NCI-H2227 treated with DMSO at 0.1 percent for 48 hours (cell line): ENCODE data around the gene SYTL1.

Experiments used
- DNase-seq: peaks from one replicate; lab custom pipeline; 2025; lab: John Stamatoyannopoulos, UW

The SYTL1 gene

DNA sequence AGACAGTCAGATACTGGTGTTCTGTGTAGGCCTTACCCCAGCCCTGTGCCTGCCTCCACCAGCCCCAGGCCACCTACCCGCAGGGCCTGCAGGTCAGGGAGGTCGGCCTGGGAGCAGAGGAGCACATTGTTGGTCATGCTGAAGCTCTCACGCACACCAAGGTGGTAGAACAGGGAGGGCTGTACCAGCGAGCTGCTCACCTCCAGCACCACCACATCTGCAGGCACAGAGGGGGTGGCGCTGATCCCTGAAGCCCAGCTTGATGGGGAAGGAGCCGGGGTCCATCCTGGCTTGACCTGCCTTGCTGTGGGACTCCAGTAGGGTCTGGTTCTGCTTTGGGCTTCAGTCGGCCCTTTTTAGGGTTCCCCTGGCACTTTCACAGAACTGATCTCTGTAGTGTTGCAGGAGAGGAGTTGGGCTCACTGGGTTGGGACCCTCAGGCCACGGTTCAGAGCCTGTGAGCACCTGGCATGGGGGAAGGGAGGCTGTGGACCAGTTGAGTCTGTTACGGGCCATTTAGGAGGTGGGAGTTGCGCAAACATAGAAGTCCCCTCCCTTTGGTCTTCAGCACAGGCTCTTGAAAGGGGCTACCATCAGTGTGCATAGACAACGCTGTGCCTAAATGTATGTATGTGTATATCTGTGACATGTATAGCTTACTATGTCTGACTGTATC is 23.0 kb downstream of the SYTL1 start:
- no peak for DNase-seq

DNA sequence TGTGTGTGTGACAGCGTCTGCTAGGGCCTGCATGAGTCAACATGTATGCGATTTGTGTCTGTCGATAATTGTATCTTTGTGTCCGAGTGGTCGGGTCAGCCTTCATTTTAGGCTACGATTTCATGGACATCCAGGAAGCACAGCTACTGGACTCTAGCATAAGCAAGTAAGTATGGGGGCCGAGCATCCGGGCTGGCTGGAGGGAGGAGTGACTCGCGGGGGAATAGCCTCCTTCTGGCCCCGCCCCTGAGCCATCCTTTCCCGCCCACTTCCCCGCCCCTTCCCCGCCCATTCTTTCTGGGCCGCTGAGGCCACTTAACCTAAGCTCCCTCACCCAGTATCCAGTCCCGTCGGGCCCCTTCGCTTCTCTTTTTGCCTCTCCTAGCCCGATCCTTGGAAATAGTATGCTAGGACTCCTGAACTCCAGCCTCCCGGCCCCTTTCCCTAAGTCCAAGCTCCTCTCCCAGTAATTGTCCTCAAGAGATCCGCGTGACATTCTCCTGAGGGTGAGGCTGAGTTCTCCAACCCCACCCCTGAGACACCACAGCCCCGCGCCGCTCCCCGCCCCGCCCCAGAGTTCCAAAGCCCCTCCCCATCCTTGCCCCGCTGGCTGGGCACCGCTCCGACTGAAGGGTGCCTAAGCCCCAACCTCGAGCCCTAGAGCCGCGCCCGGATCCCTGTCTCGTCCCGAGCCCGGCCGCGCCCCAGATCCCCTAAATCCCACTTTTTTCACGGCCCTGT is 23.7 kb downstream of the SYTL1 start:
- peak; percentile 91 for DNase-seq

- peak; percentile 90 for DNase-seq
Measured at GRCh38 chr1:27366113-27366410, 24.2 kb downstream of the SYTL1 start.

- peak; percentile 69 for DNase-seq
Measured at GRCh38 chr1:27366411-27367159, 24.8 kb downstream of the SYTL1 start, which contains the start of gene MAP3K6. TSS of gene MAP3K6 (minus strand) at chr1:27366961. CDS start at chr1:27366597, 364 bp downstream.

DNA sequence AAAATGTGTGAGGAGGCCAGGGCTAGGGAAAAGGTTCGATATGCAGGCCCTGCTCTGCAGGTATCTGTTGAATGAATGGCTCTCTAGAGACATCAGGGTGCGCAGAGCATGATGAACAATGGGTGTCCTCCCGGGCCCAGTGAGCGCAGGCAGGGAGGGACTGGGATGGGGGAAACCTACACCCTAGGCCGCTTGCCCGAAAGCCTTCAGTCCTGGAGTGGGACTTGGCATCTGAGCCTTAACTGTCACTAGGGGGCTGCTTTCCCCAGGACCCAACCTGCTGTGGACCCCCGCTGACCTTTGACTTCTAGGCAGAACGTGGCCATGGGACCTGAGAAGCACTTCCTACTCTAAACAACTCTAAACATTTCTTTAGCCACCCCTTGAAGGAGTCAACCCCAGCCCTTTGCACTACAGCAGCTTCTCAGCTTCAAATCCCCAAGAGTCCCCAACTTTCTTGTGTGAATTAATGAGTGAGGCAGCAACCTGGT is 25.4 kb downstream of the SYTL1 start:
- DNase-seq = no peak

- no peak for DNase-seq
Measured at GRCh38 chr1:27368869-27369582, 27.2 kb downstream of the SYTL1 start.

- DNase-seq = no peak
Measured at GRCh38 chr1:27372022-27372807, 30.4 kb downstream of the SYTL1 start.

GRCh38 chr1:27372808-27373690 is 31.2 kb downstream of the SYTL1 start:
- no peak for DNase-seq

- DNase-seq = no peak
Measured at GRCh38 chr1:27374362-27375086, 32.7 kb downstream of the SYTL1 start, which contains the start of gene FCN3. TSS of gene FCN3 (minus strand) at chr1:27374824. CDS start at chr1:27374818, 6 bp downstream.

DNA sequence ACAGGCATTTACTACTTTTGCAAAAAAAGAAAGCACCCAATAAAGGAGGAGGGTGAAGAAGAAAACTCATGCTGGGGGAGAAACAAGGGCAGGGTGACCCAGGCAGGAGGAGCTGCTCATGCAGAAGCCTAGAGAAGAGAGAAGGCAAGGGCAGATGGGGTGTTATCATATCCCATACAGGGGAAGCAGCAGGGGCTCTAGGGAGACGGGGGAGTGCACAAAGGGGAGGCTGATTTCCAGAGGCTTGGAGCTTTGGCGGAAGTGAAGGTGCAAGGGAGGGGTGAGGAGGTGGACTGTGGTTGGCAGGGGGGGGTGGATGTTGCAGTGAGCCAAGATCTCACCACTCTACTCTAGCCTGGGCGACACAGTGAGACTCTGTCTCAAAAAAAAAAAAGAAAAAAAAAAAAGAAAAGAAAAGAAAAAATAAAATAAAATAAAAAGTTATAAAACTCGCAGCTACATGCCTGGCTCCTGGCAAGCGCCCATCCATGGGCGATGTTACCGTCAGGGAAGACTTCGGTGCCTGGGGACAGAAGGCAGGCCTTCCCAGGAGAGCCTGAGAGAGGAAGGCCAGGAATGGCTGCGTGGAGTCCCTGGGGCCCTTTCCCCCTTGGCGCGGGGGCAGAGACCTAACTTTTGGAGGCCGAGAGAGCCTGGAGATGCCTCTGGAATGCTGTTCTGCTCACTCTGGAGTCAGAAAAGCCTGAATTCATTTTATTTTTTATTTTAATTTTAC is 36.1 kb downstream of the SYTL1 start:
- DNase-seq = no peak

- DNase-seq = no peak
Measured at GRCh38 chr1:27379564-27380122, 37.8 kb downstream of the SYTL1 start.

- no peak for DNase-seq
Measured at GRCh38 chr1:27380224-27380623, 38.4 kb downstream of the SYTL1 start.

DNA sequence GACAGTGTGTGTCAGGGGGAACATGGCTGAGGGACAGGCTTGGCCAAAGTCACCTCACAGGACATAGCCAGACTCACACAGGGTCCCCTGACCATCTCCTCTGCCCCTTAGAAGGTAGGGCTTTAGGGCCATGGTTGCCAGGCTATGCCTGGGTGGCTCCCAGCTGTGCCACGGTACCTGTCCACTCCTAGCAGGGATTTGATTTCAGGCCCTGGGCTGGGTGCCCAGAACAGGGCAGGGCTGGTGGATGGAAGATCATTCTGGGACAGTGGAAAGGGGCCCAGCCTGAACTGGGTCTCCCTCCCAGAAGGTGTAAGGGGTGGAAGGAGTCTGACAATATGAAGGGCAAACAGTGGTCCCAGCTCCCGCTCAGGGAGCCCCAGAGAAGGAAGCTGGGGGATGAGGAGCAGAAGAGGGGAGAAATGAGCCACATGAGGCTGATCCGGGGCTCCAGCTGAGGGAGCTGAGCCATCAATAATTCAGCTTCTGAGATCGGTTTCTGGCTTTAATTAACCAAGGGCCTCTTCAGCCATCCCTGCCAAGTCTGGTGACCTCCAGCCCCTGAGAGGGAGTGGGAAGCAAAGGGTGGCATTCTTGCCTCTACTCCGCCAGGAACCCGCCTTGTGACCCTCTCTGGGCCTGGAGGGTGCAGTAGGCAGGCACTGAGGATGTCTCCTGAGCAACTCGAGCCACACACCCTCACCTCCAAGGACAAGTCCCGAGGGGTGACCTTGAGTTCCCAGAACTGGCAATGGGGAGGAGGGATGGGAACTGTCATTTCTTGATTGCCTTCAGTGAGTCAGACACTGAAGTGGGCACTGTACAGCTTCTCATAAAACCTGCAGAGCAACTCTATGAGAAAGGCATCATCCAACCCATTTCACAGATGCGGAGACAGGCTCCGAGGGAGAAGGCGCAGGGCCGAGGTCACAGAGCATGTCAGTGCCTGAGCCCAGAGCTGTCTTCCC is 39.2 kb downstream of the SYTL1 start:
- DNase-seq = no peak

DNA sequence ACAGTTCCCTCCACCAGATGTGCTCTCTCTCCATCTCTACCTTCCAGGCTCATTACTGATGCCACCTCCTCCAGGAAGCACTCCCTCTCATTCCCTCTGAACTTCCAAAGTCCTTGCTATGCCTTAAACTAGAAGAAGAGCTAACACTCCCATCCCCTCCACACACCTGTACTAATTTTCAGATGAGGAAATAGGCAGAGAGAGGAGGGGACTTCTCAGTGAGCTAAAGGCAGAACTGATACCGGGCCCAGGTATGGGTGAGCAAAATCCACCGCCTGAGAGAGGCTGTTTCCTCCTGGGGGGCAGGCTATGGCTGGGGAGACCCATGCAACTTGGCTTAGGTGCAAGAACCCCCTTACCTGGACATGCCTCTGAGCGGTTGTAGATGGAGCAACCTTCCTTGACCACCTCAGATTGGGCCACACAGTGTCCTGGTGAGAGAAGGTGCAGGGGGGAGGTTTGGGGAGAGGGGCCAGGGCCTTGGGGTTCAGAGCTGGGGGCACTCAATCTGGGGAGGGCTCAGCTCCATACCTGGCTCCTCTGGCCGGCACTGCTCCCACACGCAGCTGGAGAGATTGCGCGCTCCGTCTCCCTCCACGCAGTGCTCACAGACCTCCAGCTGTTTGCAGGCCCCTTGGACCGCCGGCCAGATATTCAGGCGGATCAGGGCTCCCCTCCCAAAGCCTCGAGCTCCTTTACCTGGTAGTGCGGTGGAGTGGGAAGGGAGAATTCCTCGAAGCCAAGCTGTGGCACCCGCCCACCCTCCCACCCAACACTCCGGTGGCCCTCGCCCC is 40.3 kb downstream of the SYTL1 start:
- no peak for DNase-seq

DNA sequence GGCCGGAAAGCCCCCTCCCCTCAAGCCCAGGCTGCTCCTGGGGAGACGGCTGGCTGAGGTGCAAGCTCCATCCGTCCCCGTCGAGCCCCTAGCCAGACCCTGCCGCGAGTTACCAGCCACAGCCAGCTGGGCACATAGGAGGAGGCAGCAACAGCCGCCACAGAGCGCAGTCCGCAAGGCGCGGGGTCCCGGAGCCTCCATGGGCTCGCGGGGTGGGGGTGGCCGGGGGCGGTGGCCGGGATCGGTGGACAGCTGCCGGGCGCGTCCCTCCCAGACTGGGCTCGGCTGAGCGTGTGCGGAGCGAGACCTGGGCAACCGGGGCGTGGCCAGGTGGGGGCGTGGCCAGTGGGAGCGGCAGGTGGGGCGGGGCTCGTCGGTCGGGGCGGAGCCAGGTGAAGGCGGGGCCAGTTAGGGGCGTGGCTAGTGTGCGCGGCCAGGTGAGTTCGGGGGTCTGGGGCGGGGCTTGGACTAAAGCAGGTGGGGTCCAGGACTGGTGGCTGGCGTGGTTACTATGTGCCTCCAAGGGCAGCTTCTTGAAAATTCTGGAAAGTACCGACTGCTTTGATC is 41.3 kb downstream of the SYTL1 start, which contains the start of gene CD164L2:
Gene CD164L2 (minus strand): TSS at position 295 of the 567 bp plus-strand sequence. CDS start 94 bp downstream, at position 201.
- DNase-seq = no peak

DNA sequence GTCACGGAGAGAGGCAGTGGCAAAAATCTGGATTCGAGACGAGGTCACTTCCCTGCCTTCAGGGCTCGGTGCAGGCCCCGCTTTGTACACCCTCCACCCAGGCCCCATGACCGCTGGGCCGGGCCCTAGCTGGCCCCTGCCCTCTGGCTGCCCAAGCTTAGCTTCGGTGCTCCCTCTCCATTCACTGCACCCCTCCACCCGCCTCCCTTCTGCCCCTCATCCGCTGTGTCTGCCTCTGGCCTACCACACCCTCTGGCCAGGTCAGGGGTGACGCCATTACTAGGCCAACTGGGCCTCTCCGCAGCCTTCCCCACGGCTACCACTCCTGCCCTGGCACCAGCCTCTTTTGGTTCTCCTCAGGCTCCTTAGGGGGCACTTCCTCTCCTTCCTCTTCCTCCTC is 41.8 kb downstream of the SYTL1 start:
- DNase-seq = no peak
